Erythroblast (primary cell): ENCODE measurements around the gene APAF1.

Experiments used
- GATA1 ChIP-seq: IDR thresholded peaks from 2 replicates; pipeline ENCODE4 v1.6.1; 2011; ENCODE audit warnings: low read depth, mild to moderate bottlenecking, control low read depth, low read length, moderate library complexity
- POLR2A ChIP-seq: IDR thresholded peaks from 2 replicates; pipeline ENCODE4 v1.6.1; 2011; ENCODE audit warnings: mild to moderate bottlenecking, low read length

DNA sequence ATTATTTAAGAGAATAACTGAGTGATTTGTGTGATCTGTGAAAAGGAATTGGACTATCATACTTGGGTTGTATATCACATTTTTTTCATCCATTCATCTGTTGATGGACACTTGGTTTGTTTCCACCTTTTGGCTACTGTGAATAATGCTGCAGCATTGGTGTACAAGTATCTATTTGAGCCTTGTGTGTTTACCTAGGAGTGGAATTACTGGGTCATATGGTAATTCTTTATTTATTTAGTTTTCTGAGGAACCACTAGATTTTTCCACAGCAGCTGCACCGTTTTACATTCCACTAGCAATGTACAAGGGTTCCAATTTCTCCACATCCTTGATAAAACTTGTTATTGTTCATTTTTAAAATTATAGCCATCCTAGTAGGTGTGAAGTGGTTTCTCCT lies 56.1 kb downstream of the APAF1 start:
- TF ChIP-seq POLR2A, result no peak
- TF ChIP-seq GATA1, result no peak
